OCI-LY3 (cell line): ENCODE measurements around the gene NUFIP2.

Experiments used
- H2AFZ ChIP-seq: fragments of 200-600, 300-600 bp; shearing (Covaris generic); 2 replicates; pipeline ENCODE4 v1.6.0; 2014; ENCODE audit warnings: antibody characterized with exemption, low read depth, low read length
- H3K27ac ChIP-seq: fragments of 200-600, 300-600 bp; sonication (generic); 2 replicates; pipeline ENCODE4 v1.5.1; 2014; ENCODE audit warnings: mild to moderate bottlenecking, low read length, moderate library complexity, mixed read lengths
- H3K27me3 ChIP-seq: fragments of 200-600, 300-600 bp; sonication (generic); 2 replicates; pipeline ENCODE4 v1.6.1; 2014; ENCODE audit warnings: low read depth, low read length, mixed read lengths
- H3K36me3 ChIP-seq: fragments of 200-600, 300-600 bp; sonication (generic); replicated peaks from 2 replicates; pipeline ENCODE3; 2014; ENCODE audit warnings: low read depth, low read length, mixed read lengths
- H3K4me1 ChIP-seq: fragments of 300-600, 200-600 bp; sonication (generic); 2 replicates; pipeline ENCODE4 v1.6.1; 2014; ENCODE audit warnings: low read length, mixed read lengths
- H3K4me2 ChIP-seq: fragments of 200-600, 300-600 bp; sonication (generic); 2 replicates; pipeline ENCODE4 v1.6.1; 2014; ENCODE audit warnings: low read length, mixed read lengths
- H3K4me3 ChIP-seq: fragments of 300-600, 200-600 bp; sonication (generic); 2 replicates; pipeline ENCODE4 v1.5.1; 2014; ENCODE audit warnings: antibody characterized with exemption, mild to moderate bottlenecking, low read length, moderate library complexity
- H3K79me2 ChIP-seq: fragments of 300-600, 200-600 bp; shearing (Covaris generic); 2 replicates; pipeline ENCODE4 v1.6.1; 2014; ENCODE audit warnings: mild to moderate bottlenecking, low read length, mixed read lengths
- H3K9ac ChIP-seq: fragments of 300-600, 200-600 bp; shearing (Covaris generic); 2 replicates; pipeline ENCODE4 v1.6.0; 2014; ENCODE audit warnings: mild to moderate bottlenecking, low read length, moderate library complexity
- H3K9me3 ChIP-seq: fragments of 200-600, 300-600 bp; shearing (Covaris generic); 2 replicates; pipeline ENCODE4 v1.6.1; 2014; ENCODE audit warnings: low read length, mixed read lengths; ENCODE audit not compliant: insufficient read depth
- H4K20me1 ChIP-seq: fragments of 200-600, 300-600 bp; sonication (generic); 2 replicates; pipeline ENCODE4 v1.6.1; 2016; ENCODE audit warnings: low read length, mixed read lengths; ENCODE audit not compliant: insufficient read depth
- CTCF ChIP-seq: fragments of 200-600, 300-600 bp; sonication (generic); IDR thresholded peaks from 2 replicates; pipeline ENCODE4 v1.5.1; 2014; ENCODE audit warnings: antibody characterized with exemption, low read length, low read depth
- EZH2phosphoT487 ChIP-seq: fragments of 200-600 bp; shearing (Covaris generic); IDR thresholded peaks from 2 replicates; pipeline ENCODE4 v1.6.1; 2018; ENCODE audit warnings: antibody characterized with exemption, mixed run types, low read depth

NUFIP2 gene

GRCh38 chr17:29216181-29216580 lies 77.8 kb downstream of the NUFIP2 start:
- Histone ChIP-seq H3K36me3 (no peaks in the 10 kb centered on the region), H4K20me1 (no peaks in the 10 kb centered on the region), H3K27ac (no peak overlapping the region), H3K79me2 (no peaks in the 10 kb centered on the region), H3K4me3 (no peak overlapping the region), H3K9me3 (no peaks in the 10 kb centered on the region), H3K27me3 (peaks cover 12% of the 10 kb centered on the region; the same call in 1 of the 2 replicates), H3K4me1 (peaks cover 9% of the 10 kb centered on the region), H3K4me2 (no peak overlapping the region), H3K9ac (no peak overlapping the region), H2AFZ (no peak overlapping the region)
- TF ChIP-seq EZH2phosphoT487 = no peak

GRCh38 chr17:29215717-29216116 lies 78.2 kb downstream of the NUFIP2 start:
- H3K4me1 ChIP-seq = peaks cover 9% of the 10 kb centered on the region
- H3K9ac ChIP-seq = no peak overlapping the region
- no peak overlapping the region for H3K4me3 ChIP-seq
- H2AFZ ChIP-seq = no peak overlapping the region
- H3K4me2 ChIP-seq = no peak overlapping the region
- no peaks in the 10 kb centered on the region for H4K20me1 ChIP-seq
- H3K79me2 ChIP-seq = no peaks in the 10 kb centered on the region
- peaks cover 12% of the 10 kb centered on the region; the same call in 1 of the 2 replicates for H3K27me3 ChIP-seq
- no peak for TF ChIP-seq EZH2phosphoT487
- TF ChIP-seq CTCF = no peak
- no peak overlapping the region for H3K27ac ChIP-seq
- no peaks in the 10 kb centered on the region for H3K36me3 ChIP-seq
- H3K9me3 ChIP-seq = no peaks in the 10 kb centered on the region

GRCh38 chr17:29215174-29215573 lies 78.8 kb downstream of the NUFIP2 start:
- H3K36me3 ChIP-seq = no peaks in the 10 kb centered on the region
- no peaks in the 10 kb centered on the region for H4K20me1 ChIP-seq
- no peak overlapping the region for H3K4me2 ChIP-seq
- H3K4me1 ChIP-seq = peaks cover 9% of the 10 kb centered on the region
- H3K27ac ChIP-seq = no peak overlapping the region
- TF ChIP-seq CTCF = no peak
- no peak for TF ChIP-seq EZH2phosphoT487
- H3K9ac ChIP-seq = no peak overlapping the region
- no peak overlapping the region for H2AFZ ChIP-seq
- H3K27me3 ChIP-seq = peaks cover 12% of the 10 kb centered on the region; the same call in 1 of the 2 replicates
- H3K9me3 ChIP-seq = no peaks in the 10 kb centered on the region
- no peak overlapping the region for H3K4me3 ChIP-seq
- H3K79me2 ChIP-seq = no peaks in the 10 kb centered on the region

GRCh38 chr17:29214215-29215146 lies 79.5 kb downstream of the NUFIP2 start:
- Histone ChIP-seq H3K9ac (no peak overlapping the region), H4K20me1 (no peaks in the 10 kb centered on the region), H3K27me3 (peaks cover 12% of the 10 kb centered on the region; the same call in 1 of the 2 replicates), H3K27ac (no peak overlapping the region), H3K4me2 (no peak overlapping the region), H3K36me3 (no peaks in the 10 kb centered on the region), H2AFZ (no peak overlapping the region), H3K4me3 (no peak overlapping the region), H3K9me3 (no peaks in the 10 kb centered on the region), H3K4me1 (peaks cover 4% of the 10 kb centered on the region), H3K79me2 (no peaks in the 10 kb centered on the region)
- TF ChIP-seq CTCF = no peak
- no peak for TF ChIP-seq EZH2phosphoT487
